Muscle layer of colon (tissue), 2 donors: ENCODE data around the gene SLC39A1.
"Not testable (repeated sequence)": the region's sequence is repeated elsewhere in the genome, so short reads cannot be mapped to it uniquely, and the experiment has no call there.

ENCODE experiments used
- H3K27ac ChIP-seq: one replicate; pipeline ENCODE4 v1.7.0; 2013; ENCODE audit warnings: low read depth, mild to moderate bottlenecking, low read length, moderate library complexity
- H3K27me3 ChIP-seq, 2 donors: one replicate each; pipeline ENCODE4 v1.7.0; 2013; ENCODE audit warnings: low read length in 2 of 2, mild to moderate bottlenecking in 2 of 2; ENCODE audit not compliant: insufficient read depth in 2 of 2, control insufficient read depth in 1 of 2
- H3K36me3 ChIP-seq: one replicate; pipeline ENCODE4 v1.7.0; 2013; ENCODE audit warnings: mild to moderate bottlenecking, low read length; ENCODE audit not compliant: insufficient read depth
- H3K4me1 ChIP-seq: one replicate; pipeline ENCODE4 v1.7.0; 2013; ENCODE audit warnings: mild to moderate bottlenecking, low read length; ENCODE audit not compliant: insufficient read depth
- H3K4me3 ChIP-seq, 2 donors: one replicate each; pipeline ENCODE4 v1.7.0; 2013; ENCODE audit warnings: low read length in 2 of 2, low read depth in 1 of 2, mild to moderate bottlenecking in 1 of 2, moderate library complexity in 1 of 2
- H3K9ac ChIP-seq: one replicate; pipeline ENCODE4 v1.7.0; 2013; ENCODE audit warnings: low read length
- H3K9me3 ChIP-seq: one replicate; pipeline ENCODE4 v1.7.0; 2013; ENCODE audit warnings: mild to moderate bottlenecking, low read length
- donor health status: abdominal sarcoma.
- donor health status: Adenocarcinoma of cecum.

The SLC39A1 gene

GRCh38 chr1:153987621-153988020 is 24.3 kb upstream of the SLC39A1 start:
- H3K27ac ChIP-seq, result no peak overlapping the region
- H3K9me3 ChIP-seq, result no peaks in the 10 kb centered on the region
- H3K36me3 ChIP-seq, result peaks cover 18% of the 10 kb centered on the region
- H3K4me1 ChIP-seq, result peaks cover 37% of the 10 kb centered on the region
- H3K9ac ChIP-seq, result no peak overlapping the region
- H3K4me3 ChIP-seq, result no peak overlapping the region
- no peaks in the 10 kb centered on the region for H3K27me3 ChIP-seq

- H3K4me3 ChIP-seq, result peak within 1 kb of the TSS; percentile 58 to 85
- H3K9ac ChIP-seq, result peak within 1 kb of the TSS; percentile 88
- H3K9me3 ChIP-seq, result no peaks in the 10 kb centered on the region
- peak within 1 kb of the TSS; percentile 91 for H3K27ac ChIP-seq
- peaks cover 24% of the 10 kb centered on the region for H3K4me1 ChIP-seq
- H3K27me3 ChIP-seq, result no peaks in the 10 kb centered on the region
- H3K36me3 ChIP-seq, result peaks cover 20% of the 10 kb centered on the region
These were observed 22.8 kb upstream of the SLC39A1 start, which contains the start of gene RAB13 for GRCh38 chr1:153985941-153986761. Gene RAB13, minus strand, starts transcription at chr1:153986339. Its CDS starts 103 bp downstream, at chr1:153986236.

- H3K4me3 ChIP-seq, result peak overlapping the region; percentile 58 to 85
- H3K27me3 ChIP-seq, result no peaks in the 10 kb centered on the region
- H3K9ac ChIP-seq, result peak overlapping the region; percentile 75
- peak overlapping the region; percentile 84 for H3K27ac ChIP-seq
- H3K4me1 ChIP-seq, result peaks cover 24% of the 10 kb centered on the region
- H3K9me3 ChIP-seq, result no peaks in the 10 kb centered on the region
- H3K36me3 ChIP-seq, result peaks cover 21% of the 10 kb centered on the region
These were observed 22.1 kb upstream of the SLC39A1 start for GRCh38 chr1:153985341-153985912.

- no peaks in the 10 kb centered on the region for H3K9me3 ChIP-seq
- peaks cover 17% of the 10 kb centered on the region for H3K4me1 ChIP-seq
- H3K9ac ChIP-seq, result peak overlapping the region; percentile 75
- H3K4me3 ChIP-seq, result no peak overlapping the region
- H3K27ac ChIP-seq, result no peak overlapping the region
- H3K27me3 ChIP-seq, result no peaks in the 10 kb centered on the region
- H3K36me3 ChIP-seq, result peaks cover 21% of the 10 kb centered on the region
These were observed 21.0 kb upstream of the SLC39A1 start for GRCh38 chr1:153984123-153984894.

- not testable (repeated sequence) for H3K4me3 ChIP-seq, H3K9me3 ChIP-seq, H3K9ac ChIP-seq, H3K27ac ChIP-seq, H3K27me3 ChIP-seq
- peaks cover 21% of the 10 kb centered on the region for H3K36me3 ChIP-seq
- peaks cover 21% of the 10 kb centered on the region for H3K4me1 ChIP-seq
These were observed 18.4 kb upstream of the SLC39A1 start for GRCh38 chr1:153981735-153982134.

- H3K27ac ChIP-seq, result not testable (repeated sequence)
These were observed 15.8 kb upstream of the SLC39A1 start for GRCh38 chr1:153979091-153979490.

GRCh38 chr1:153978274-153978909 is 15.1 kb upstream of the SLC39A1 start:
- Histone ChIP-seq H3K27me3 (no peaks in the 10 kb centered on the region), H3K4me1 (peaks cover 20% of the 10 kb centered on the region), H3K36me3 (peaks cover 43% of the 10 kb centered on the region), H3K27ac (peak overlapping the region; percentile 96), H3K4me3 (peak overlapping the region; percentile 86 to 97), H3K9ac (peak overlapping the region; percentile 95), H3K9me3 (no peaks in the 10 kb centered on the region)

More at GRCh38 chr1:153979091-153979490, 15.8 kb upstream of the SLC39A1 start:
- H3K36me3 ChIP-seq, result peaks cover 40% of the 10 kb centered on the region
- H3K9me3 ChIP-seq, H3K9ac ChIP-seq, H3K27me3 ChIP-seq, H3K4me3 ChIP-seq: not testable (repeated sequence)
- H3K4me1 ChIP-seq, result peaks cover 20% of the 10 kb centered on the region

GRCh38 chr1:153977250-153978240 is 14.2 kb upstream of the SLC39A1 start, which contains the start of gene JTB:
Gene JTB, minus strand, starts transcription at chr1:153977674. Its CDS starts 422 bp downstream, at chr1:153977252.
- Histone ChIP-seq H3K9me3 (no peaks in the 10 kb centered on the region), H3K9ac (peak within 1 kb of the TSS; percentile 95), H3K36me3 (peaks cover 42% of the 10 kb centered on the region), H3K4me3 (peak within 1 kb of the TSS; percentile 86 to 97), H3K27me3 (no peaks in the 10 kb centered on the region), H3K27ac (peak within 1 kb of the TSS; percentile 96), H3K4me1 (peaks cover 20% of the 10 kb centered on the region)

- H3K36me3 ChIP-seq, result peaks cover 35% of the 10 kb centered on the region
These were observed 13.5 kb upstream of the SLC39A1 start for GRCh38 chr1:153976819-153977249.

GRCh38 chr1:153973525-153973924 is 10.2 kb upstream of the SLC39A1 start:
- no peak overlapping the region for H3K27ac ChIP-seq
- H3K4me1 ChIP-seq, result peaks cover 22% of the 10 kb centered on the region

More at GRCh38 chr1:153976819-153977249, 13.5 kb upstream of the SLC39A1 start:
- H3K9me3 ChIP-seq, result no peaks in the 10 kb centered on the region
- peak overlapping the region; percentile 96 for H3K27ac ChIP-seq
- peaks cover 20% of the 10 kb centered on the region for H3K4me1 ChIP-seq
- H3K9ac ChIP-seq, result peak overlapping the region; percentile 95
- no peaks in the 10 kb centered on the region for H3K27me3 ChIP-seq
- H3K4me3 ChIP-seq, result peak overlapping the region; percentile 86 to 97

More at GRCh38 chr1:153973525-153973924, 10.2 kb upstream of the SLC39A1 start:
- H3K9ac ChIP-seq, result no peak overlapping the region
- no peaks in the 10 kb centered on the region for H3K9me3 ChIP-seq
- no peak overlapping the region for H3K4me3 ChIP-seq
- H3K27me3 ChIP-seq, result no peaks in the 10 kb centered on the region
- H3K36me3 ChIP-seq, result peaks cover 30% of the 10 kb centered on the region
